Stimulated activated CD8-positive, alpha-beta memory T cell treated with anti-CD3 and anti-CD28 coated beads, Interleukin-2, amount 100 ng/mL, for 1 hour (primary cell): ENCODE measurements around the gene TCHH.
"Not testable (repeated sequence)": the region's sequence is repeated elsewhere in the genome, so short reads cannot be mapped to it uniquely, and the experiment has no call there.

Experiments
- DNase-seq, 2 donors: peaks; one replicate each; pipeline ENCODE4 v3.0.0-alpha.2; 2020; ENCODE audit warnings: low read depth in 2 of 2

The TCHH gene

GRCh38 chr1:152112101-152112884 lies 3.0 kb downstream of the TCHH start:
- no peak for DNase-seq

GRCh38 chr1:152111515-152111968 lies 3.7 kb downstream of the TCHH start:
- DNase-seq: no peak

- no peak for DNase-seq
Observed at GRCh38 chr1:152110860-152111514, 4.3 kb downstream of the TCHH start.

GRCh38 chr1:152110365-152110859 lies 4.8 kb downstream of the TCHH start:
- DNase-seq: no peak

- no peak for DNase-seq
Observed at GRCh38 chr1:152109998-152110294, 5.3 kb downstream of the TCHH start.

GRCh38 chr1:152109231-152109997 lies 5.8 kb downstream of the TCHH start:
- DNase-seq: no peak

- no peak for DNase-seq
Observed at GRCh38 chr1:152108882-152109222, 6.4 kb downstream of the TCHH start.

- no peak for DNase-seq
Observed at GRCh38 chr1:152107984-152108881, 7.0 kb downstream of the TCHH start.

- no peak for DNase-seq
Observed at GRCh38 chr1:152107031-152107983, 7.9 kb downstream of the TCHH start.

- DNase-seq: no peak
Observed at GRCh38 chr1:152104854-152105253, 10.4 kb downstream of the TCHH start.

GRCh38 chr1:152096931-152097330 lies 18.3 kb downstream of the TCHH start:
- no peak for DNase-seq

- no peak for DNase-seq
Observed at GRCh38 chr1:152089014-152089674, 26.1 kb downstream of the TCHH start, which contains the start of gene TCHHL1. Gene TCHHL1 (minus strand): TSS chr1:152089064. CDS start chr1:152088143, 921 bp downstream.

- no peak for DNase-seq
Observed at GRCh38 chr1:152086760-152087159, 28.5 kb downstream of the TCHH start.

- no peak for DNase-seq
Observed at GRCh38 chr1:152084853-152085252, 30.4 kb downstream of the TCHH start.

- DNase-seq: not testable (repeated sequence)
Observed at GRCh38 chr1:152081026-152081425, 34.2 kb downstream of the TCHH start.

GRCh38 chr1:152080494-152080893 lies 34.8 kb downstream of the TCHH start:
- DNase-seq: not testable (repeated sequence)

- no peak for DNase-seq
Observed at GRCh38 chr1:152078831-152079441, 36.3 kb downstream of the TCHH start.

- no peak for DNase-seq
Observed at GRCh38 chr1:152072311-152072710, 42.9 kb downstream of the TCHH start.

- no peak for DNase-seq
Observed at GRCh38 chr1:152071123-152071522, 44.1 kb downstream of the TCHH start.
